Skeletal muscle cell (primary cell): ENCODE results near the gene PAX2.

Experiments used
- DNase-seq: peaks from one replicate; pipeline ENCODE4 v3.0.0-alpha.2; 2010; ENCODE audit warnings: low read depth
- H3K4me3 ChIP-seq: 2 replicates; pipeline ENCODE4 v1.5.1; 2011; ENCODE audit warnings: low read depth, mild to moderate bottlenecking, control low read depth, low read length, moderate library complexity

Gene PAX2

GRCh38 chr10:100781145-100781665 lies 35.8 kb downstream of the PAX2 start:
- no peak for DNase-seq
- H3K4me3 ChIP-seq = no peak overlapping the region

GRCh38 chr10:100782461-100783244 lies 37.3 kb downstream of the PAX2 start:
- no peak for DNase-seq
- no peak overlapping the region for H3K4me3 ChIP-seq

DNA sequence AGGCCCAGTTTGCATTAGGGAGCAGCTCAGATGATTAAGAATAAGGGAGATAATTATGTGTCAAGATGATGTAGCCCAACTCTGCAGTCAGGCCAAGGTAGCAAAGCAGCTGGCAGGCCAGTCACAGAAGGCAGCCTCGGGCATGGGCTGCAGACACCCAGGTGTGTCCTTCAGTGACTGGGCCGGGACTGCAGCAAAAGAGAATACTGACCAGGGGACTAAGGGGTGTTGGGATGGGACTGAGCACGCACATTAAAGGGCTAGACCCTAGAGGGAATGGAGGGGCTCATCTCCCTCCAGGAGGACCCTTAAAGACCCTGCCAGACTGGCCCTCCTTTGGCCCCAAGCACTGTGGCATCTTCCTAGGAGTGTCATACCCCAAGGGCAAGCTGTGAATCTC lies 38.7 kb downstream of the PAX2 start:
- DNase-seq = no peak
- H3K4me3 ChIP-seq = no peak overlapping the region

GRCh38 chr10:100786591-100786990 lies 41.2 kb downstream of the PAX2 start:
- no peak overlapping the region for H3K4me3 ChIP-seq
- DNase-seq = no peak

GRCh38 chr10:100788002-100788903 lies 42.9 kb downstream of the PAX2 start:
- no peak for DNase-seq
- H3K4me3 ChIP-seq = no peak overlapping the region

- no peak overlapping the region for H3K4me3 ChIP-seq
- DNase-seq = no peak
These were observed 45.4 kb downstream of the PAX2 start for GRCh38 chr10:100790761-100791208.

- no peak overlapping the region for H3K4me3 ChIP-seq
These were observed 46.1 kb downstream of the PAX2 start for GRCh38 chr10:100791369-100792058.

GRCh38 chr10:100792574-100792973 lies 47.2 kb downstream of the PAX2 start:
- no peak overlapping the region for H3K4me3 ChIP-seq
- DNase-seq = no peak

More at GRCh38 chr10:100791369-100792058, 46.1 kb downstream of the PAX2 start:
- no peak for DNase-seq

- no peak overlapping the region for H3K4me3 ChIP-seq
- DNase-seq = no peak
These were observed 47.7 kb downstream of the PAX2 start for GRCh38 chr10:100793055-100793454.

GRCh38 chr10:100799881-100800280 lies 54.5 kb downstream of the PAX2 start:
- DNase-seq = no peak
- H3K4me3 ChIP-seq = no peak overlapping the region

- no peak overlapping the region for H3K4me3 ChIP-seq
- DNase-seq = no peak
These were observed 55.5 kb downstream of the PAX2 start for GRCh38 chr10:100800931-100801330.

DNA sequence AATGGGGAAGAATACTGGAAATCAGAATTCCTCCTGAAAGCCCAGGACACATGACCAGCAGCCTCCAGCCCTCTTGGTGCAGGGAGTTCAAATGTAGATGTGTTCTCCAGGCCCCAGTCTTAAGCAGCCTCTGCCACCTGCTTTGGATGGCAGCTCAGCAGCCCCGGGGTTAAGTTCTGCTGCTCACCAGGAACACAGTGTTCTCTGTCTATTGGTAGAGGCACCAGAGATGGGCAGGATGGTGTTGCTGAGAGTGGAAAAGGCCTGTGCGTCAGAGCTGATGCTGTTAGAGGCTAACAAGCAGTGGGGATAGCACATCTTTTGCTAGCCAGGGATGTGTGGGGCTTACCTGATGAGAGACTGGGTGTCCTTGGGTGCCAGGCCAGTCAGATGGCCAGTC lies 56.8 kb downstream of the PAX2 start:
- H3K4me3 ChIP-seq = no peak overlapping the region
- DNase-seq = no peak

DNA sequence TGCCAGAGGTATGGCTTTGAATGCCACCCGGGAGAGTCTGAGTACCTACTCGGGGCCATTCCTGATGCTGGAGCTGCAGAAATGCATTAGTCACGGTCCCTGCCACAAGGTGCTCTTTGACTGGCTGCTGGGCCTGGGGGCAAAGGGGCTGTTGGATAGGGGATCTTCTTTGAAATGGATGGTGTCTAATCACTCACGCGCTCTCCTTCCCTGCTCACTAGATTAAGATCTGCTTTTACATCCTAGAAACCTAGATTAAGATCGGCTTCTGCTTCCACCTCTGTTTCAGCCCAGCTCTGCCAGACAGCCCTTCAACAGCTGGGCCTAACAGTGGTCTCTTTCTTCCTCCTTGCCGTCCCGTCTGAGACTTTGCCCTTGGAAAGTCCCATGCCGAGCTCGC lies 57.2 kb downstream of the PAX2 start:
- DNase-seq = no peak

GRCh38 chr10:100803492-100803891 lies 58.1 kb downstream of the PAX2 start:
- H3K4me3 ChIP-seq = no peak overlapping the region
- no peak for DNase-seq

More for the DNA sequence above, 57.2 kb downstream of the PAX2 start:
- H3K4me3 ChIP-seq = no peak overlapping the region

DNA sequence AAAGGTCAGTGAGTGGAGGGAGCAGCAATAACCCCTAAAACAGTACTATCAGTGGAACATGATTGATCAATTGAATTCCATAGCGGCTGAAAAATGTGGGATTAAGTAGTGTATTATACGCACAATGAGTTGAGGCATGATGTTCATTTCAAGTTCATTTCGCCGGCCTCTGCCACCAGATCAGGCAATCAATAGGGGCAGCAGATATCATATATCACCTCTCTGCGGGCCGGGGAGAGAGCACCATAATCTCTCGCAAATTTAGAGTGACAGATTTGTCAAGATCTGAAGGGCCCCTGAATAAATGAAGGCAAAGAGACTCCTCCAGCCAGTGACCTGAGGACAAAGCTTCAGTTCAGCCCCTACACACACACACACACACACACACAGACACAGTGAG lies 58.5 kb downstream of the PAX2 start:
- DNase-seq = no peak
- H3K4me3 ChIP-seq = no peak overlapping the region

DNA sequence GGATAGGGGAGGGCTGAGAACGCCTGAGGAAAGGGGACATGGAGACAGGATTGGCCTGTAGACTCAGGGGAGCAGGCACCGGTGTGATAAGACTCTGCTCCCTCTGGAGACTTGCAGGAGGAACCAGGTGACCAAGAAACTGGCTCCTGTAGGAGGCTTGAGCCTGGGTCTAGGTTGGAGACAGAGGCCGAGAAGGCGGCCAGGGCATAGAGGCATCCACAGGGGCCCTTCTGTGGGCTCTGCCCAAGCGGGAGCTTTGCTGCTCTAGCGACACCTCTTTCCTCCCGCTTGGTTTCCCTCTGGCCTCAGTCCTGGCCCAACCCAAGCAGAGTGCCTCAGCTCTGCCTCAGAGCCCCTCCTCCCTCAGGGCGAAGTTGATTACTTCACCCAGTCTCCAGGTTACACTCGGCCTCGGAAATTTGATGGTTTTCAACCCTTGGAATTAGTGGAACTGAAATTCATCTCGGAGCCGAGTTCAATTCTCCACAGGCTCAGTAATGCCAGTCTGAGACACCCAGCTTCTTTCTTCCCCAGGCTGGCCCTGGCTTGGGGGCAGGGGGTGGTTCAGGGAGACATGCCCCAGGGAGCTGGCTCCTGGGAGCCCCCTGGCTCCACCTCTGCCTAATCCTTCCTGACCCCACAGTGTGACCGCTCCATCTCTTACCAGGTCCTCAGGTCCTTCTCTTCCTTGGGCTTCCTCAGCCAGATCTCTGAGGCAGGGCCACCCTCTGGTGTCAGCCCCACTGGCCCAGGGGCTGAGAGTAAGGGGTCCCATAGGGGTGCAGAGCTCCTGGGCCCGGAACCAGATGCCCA lies 60.4 kb downstream of the PAX2 start:
- no peak for DNase-seq
- no peak overlapping the region for H3K4me3 ChIP-seq

GRCh38 chr10:100806356-100806645 lies 60.9 kb downstream of the PAX2 start:
- no peak overlapping the region for H3K4me3 ChIP-seq
- DNase-seq = no peak

DNA sequence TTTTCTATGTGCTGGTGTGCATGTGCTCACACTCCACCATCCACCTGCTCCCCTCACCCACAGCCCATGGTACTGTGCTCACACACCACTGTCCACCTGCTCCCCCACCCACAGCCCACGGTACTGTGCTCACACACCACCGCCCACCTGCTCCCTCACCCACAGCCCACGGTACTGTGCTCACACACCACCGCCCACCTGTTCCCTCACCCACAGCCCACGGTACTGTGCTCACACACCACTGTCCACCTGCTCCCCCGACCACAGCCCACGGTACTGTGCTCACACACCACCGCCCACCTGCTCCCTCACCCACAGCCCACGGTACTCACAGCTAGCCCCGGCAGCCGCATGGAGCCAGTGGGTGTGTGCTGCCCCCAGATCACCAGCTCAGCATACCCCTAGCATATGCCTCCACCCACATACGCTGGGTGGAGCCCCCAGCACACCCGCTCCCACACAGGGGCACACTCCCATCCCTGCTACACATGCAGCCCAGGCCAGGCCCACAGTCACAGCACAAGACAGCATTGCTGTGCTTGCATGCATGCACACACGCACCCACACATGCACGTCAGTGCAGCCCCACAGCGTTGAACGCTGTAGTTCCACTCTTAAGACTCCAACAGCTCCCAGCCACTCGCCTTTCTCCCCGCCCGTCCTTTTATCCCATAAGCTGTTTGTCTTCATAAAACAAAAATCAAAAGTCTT lies 62.0 kb downstream of the PAX2 start:
- DNase-seq = no peak
- H3K4me3 ChIP-seq = no peak overlapping the region

DNA sequence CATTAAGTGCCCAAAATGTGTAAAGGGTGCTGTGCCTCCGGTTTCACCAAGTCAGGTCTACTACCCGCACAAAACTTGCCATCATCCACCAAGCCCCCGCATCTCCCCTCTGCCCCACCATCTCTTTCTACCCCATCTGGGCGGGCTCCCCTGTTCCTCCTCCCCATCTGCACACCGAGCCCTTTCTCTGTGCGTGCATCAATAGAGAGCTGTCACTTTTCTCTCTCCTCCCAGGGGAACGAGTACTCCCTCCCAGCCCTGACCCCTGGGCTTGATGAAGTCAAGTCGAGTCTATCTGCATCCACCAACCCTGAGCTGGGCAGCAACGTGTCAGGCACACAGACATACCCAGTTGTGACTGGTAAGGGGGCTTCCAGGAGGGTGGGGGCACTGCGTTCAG lies 63.5 kb downstream of the PAX2 start:
- H3K4me3 ChIP-seq = no peak overlapping the region
- DNase-seq = no peak
